GM12864 (cell line): ENCODE measurements around the gene TP53INP2.
"Not testable (repeated sequence)": the region's sequence is repeated elsewhere in the genome, so short reads cannot be mapped to it uniquely, and the experiment has no call there.

Experiments used
- DNase-seq: peaks from one replicate; pipeline ENCODE4 v3.0.0-alpha.2; 2011; ENCODE audit warnings: low read depth
- H3K4me3 ChIP-seq: 2 replicates; pipeline ENCODE4 v1.5.1; 2011; ENCODE audit warnings: mild to moderate bottlenecking, low read depth, low read length, control low read depth
- TF ChIP-seq, protein P1 (sequence below): IDR thresholded peaks from 2 replicates; pipeline ENCODE4 v1.5.1; 2011; ENCODE audit warnings: low read depth, mild to moderate bottlenecking, moderate library complexity, low read length, control low read depth, inconsistent platforms; ENCODE audit errors: missing control alignments

TP53INP2 gene

DNA sequence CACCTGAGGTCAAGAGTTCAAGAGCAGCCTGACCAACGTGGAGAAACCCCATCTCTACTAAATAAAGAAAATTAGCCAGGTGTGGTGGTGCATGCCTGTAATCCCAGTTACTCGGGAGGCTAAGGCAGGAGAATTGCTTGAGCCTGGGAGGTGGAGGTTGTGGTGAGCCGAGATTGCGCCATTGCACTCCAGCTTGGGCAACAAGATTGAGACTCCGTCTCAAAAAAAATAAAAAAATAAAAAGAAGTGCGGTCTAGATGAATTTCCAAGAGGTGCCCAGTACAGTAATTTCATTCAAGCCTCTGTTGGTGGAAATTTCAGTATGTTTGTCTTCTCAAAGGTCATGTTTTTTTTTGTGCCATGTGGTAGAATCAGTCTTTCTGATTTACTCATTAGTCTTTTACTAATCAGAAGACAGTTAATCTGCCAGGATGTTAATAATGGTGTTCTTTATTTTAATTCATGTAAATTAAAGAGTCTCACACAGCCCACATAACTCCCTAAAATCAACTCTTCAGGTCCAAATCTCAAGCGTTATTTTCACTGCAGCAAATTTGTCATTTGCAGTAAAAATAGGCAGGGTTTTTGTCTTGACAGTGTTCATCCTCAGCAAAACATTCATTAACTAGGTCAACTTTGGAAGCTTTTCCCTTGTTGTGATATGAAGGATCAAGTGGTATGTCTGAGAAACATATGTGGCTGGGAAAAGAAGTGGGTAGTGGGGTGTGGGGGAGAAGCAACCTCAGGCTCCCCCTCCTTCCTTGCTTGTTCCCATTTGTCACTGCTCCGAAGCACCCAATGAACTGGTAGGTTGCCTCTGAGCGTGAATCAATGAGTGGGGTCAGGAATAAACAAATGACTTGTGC is 13.3 kb downstream of the TP53INP2 start:
- no peak overlapping the region for H3K4me3 ChIP-seq
- TF ChIP-seq, protein P1, sequence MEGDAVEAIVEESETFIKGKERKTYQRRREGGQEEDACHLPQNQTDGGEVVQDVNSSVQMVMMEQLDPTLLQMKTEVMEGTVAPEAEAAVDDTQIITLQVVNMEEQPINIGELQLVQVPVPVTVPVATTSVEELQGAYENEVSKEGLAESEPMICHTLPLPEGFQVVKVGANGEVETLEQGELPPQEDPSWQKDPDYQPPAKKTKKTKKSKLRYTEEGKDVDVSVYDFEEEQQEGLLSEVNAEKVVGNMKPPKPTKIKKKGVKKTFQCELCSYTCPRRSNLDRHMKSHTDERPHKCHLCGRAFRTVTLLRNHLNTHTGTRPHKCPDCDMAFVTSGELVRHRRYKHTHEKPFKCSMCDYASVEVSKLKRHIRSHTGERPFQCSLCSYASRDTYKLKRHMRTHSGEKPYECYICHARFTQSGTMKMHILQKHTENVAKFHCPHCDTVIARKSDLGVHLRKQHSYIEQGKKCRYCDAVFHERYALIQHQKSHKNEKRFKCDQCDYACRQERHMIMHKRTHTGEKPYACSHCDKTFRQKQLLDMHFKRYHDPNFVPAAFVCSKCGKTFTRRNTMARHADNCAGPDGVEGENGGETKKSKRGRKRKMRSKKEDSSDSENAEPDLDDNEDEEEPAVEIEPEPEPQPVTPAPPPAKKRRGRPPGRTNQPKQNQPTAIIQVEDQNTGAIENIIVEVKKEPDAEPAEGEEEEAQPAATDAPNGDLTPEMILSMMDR = no peak
- DNase-seq = no peak

DNA sequence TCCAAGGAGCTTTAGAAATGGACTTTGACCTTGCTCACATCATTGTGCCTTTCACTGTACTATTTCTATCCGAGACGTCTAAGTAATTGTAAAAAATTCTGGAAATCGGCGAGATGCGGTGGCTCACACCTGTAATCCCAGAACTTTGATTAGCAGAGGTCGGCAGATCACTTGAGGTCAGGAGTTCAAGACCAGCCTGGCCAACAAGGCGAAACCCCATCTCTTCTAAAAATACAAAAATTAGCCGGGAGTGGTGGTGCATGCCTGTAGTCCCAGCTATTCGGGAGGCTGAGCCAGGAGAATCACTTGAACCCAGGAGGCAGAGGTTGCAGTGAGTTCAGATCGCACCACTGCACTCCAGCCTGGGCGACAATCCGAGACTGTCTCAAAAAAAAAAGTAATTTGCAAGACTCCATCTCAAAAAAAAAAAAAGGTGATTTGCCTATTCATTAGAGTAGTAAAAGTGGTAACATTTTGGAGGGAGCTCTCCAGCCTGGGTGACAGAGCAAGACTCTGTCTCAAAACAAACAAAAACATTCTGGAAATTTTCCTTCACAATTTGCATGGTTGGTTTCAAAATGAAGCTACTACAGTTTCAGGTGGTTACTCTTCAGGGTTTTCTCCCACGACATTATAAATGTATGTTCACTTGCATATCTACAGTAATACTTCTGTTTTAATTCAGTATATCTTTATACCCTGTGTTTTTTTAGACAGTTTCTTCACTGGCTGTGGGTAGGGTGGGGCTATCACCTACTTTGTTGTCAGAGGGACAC is 15.3 kb downstream of the TP53INP2 start:
- H3K4me3 ChIP-seq = not testable (repeated sequence)
- DNase-seq = peak; percentile 80

DNA sequence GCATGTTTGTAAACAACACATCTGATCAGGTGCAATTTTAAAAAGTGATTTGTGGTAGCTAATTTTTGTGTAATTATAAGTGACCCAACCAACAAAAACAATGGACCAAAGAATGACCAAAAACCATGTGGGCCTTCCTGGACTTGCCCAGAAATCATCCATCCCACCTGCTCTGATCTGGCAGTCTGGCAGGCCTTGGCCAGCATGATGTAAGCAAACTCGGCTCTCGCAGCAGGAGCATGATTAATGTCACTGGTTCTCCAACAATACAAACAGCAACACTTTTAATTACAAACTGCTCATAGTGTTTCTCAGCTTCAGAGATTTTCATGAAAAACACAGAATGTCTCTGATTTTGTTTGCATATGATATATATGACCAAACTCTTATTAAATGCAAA is 16.1 kb downstream of the TP53INP2 start:
- no peak for DNase-seq

DNA sequence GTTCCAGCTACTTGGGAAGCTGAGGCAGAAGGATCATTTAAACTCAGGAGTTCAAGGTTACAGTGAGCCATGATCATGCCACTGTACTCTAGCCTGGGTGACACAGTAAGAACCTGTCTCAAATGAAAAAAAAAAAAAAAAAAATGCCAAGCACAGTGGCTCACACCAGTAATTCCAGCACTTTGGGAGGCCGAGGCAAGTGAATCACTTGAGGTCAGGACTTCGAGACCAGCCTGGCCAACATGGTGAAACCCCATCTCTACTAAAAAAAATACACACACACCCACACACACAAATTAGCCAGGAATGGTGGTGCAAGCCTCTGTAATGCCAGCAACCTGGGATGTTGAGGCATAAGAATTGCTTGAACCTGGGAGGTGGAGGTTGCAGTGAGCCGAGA is 18.4 kb downstream of the TP53INP2 start:
- DNase-seq = not testable (repeated sequence)

More for the DNA sequence above, 16.1 kb downstream of the TP53INP2 start:
- TF ChIP-seq, protein P1 = no peak
- H3K4me3 ChIP-seq = no peak overlapping the region

DNA sequence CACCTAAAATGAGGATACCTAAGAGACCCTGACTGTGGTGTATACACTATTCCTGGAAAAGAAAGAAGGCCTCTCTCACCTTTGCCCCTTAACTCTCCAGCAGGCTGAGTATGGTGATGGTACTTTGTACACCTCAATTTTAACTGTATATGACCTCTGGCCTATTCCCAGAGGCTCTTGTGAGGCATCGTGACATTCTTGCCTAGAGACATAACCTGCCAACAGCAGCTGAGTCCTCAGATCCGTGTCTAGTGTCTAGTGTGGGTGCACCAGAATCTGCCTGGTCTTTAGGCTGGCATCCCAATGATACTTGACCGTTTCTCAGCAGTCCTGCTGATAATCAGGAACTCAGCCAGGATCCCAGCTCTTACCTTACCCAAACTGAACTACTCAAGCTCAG is 20.0 kb downstream of the TP53INP2 start:
- DNase-seq = no peak
- TF ChIP-seq, protein P1 = no peak
- H3K4me3 ChIP-seq = no peak overlapping the region

More for the DNA sequence above, 18.4 kb downstream of the TP53INP2 start:
- H3K4me3 ChIP-seq = not testable (repeated sequence)

DNA sequence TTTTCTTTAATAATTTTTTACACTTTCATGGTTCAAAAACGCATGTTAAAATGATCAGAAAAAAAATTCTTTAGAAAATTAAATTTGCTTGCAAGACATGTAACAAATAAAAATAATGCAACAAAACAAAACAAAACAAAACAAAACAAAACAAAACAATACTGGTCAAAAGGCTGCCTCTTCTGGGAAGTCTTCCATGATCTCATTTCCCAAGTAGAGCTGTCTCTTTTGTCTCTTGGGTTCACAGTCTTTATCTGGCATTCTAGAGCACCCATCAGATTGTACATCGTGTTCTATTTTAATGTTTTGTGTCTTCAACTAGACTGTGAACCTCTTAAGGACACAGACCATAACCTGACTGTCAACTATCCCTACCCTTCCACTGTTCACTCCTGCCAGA is 25.3 kb downstream of the TP53INP2 start:
- H3K4me3 ChIP-seq = no peak overlapping the region
- TF ChIP-seq, protein P1 = no peak
- no peak for DNase-seq

DNA sequence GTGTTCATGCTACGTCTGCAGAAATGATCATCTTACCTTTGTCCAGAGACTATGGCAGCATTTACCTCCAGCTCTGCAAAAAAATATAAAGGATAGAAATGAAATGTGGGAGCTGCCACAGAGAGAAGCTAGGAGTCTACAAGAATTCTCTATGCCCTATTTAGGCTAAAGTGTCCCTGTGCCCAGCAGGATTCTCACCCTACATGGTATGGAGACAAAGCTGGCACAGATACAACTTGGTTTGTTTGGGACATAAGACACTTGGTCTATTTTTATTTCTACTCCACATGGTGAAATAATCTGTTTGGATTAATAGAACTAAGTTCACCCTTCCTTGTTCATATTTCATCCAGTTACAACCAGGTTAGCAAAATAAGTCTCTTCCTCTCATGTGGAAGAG is 28.4 kb downstream of the TP53INP2 start:
- TF ChIP-seq, protein P1 = no peak

More for the DNA sequence above, 28.4 kb downstream of the TP53INP2 start:
- DNase-seq = no peak
- no peak overlapping the region for H3K4me3 ChIP-seq
